Stimulated activated naive CD4-positive, alpha-beta T cell (primary cell): ENCODE results near the gene TRPV4.

ENCODE experiments used
- DNase-seq, 6 experiments: peaks; one replicate each; lab custom pipeline; 2025; lab: John Stamatoyannopoulos, UW

The TRPV4 gene

DNA sequence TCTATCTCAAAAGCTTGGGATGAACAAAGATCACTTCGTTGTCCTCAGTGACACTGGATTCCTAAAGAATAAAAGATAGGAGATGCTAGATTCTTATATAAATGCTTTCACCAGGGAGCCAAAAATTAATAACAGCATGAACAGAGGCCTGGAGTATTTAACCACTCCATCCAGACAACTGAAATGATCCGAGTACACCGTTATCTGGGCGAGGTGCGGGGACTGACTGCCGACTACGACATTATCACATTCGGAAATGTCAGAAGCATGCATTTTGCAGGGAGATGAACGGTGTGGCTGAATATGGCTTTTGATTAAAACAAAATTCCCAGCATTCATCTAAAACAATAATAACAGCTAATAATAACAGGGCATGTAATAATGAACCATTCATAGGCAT is 56.6 kb downstream of the TRPV4 start:
- no peak for DNase-seq

DNA sequence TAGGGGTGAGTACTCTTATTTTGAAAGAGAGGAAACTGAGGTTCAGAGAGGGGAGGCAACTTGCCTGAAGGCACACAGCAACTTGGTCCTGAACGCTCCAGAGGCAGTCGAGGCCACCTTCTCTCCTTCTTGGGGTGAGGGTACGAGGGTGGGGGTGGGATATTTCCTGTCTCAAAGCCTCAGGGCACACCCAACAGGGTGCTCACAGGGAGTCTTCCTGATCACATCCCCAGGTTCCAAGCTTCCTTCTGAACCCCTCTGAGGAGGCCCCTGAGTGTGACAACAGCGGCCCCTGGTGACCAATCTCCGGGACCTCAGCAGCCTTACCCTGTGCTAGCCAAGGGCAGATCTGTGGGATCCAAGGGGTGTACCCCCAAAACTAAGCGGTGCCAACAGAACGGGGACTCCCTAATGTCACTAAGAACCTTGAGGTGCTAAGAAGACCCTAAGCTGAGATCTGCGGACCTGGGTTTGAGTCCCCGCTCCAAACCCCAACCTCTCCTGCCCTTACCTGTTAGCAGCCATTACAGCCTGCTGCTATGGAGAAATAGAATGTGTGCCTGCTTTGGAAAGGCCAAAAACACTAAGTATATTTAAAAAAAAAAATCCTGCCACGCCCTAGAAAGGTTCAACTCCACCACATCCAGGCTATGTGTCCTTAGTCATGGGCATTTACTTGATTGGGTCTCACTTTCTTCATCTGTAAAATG is 57.9 kb downstream of the TRPV4 start:
- peak; percentile 21 to 64 (median 52) for DNase-seq

DNA sequence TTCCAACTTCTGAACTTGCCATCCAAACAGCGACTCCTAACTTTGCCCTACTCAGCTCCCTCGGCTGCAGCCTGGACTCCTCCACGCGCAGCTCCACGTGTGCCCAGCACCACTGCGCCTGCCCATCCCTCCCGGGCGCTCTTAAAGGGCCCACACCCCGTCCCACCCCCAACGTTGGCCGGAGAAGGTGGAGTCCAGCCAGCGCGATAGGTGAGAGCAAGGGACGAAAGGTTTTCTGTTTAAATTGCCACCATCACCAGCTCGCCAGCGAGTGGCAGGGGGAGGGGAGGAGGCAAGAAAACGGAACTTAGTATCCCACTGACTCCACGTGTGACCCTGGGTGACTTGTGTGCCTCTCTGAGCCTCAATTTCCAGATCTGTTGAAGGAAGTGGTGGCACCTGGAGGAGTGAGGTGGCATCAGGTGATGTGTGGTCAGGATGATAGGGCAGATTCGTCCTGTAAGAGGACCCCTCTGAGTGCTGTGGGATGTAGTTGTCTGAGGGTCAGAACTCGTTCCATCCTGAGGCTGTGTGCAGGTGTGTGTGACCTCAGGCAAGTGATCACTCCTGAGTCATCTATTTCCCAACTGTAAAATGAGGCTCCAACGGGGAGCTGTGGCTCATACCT is 59.7 kb downstream of the TRPV4 start:
- no peak for DNase-seq

DNA sequence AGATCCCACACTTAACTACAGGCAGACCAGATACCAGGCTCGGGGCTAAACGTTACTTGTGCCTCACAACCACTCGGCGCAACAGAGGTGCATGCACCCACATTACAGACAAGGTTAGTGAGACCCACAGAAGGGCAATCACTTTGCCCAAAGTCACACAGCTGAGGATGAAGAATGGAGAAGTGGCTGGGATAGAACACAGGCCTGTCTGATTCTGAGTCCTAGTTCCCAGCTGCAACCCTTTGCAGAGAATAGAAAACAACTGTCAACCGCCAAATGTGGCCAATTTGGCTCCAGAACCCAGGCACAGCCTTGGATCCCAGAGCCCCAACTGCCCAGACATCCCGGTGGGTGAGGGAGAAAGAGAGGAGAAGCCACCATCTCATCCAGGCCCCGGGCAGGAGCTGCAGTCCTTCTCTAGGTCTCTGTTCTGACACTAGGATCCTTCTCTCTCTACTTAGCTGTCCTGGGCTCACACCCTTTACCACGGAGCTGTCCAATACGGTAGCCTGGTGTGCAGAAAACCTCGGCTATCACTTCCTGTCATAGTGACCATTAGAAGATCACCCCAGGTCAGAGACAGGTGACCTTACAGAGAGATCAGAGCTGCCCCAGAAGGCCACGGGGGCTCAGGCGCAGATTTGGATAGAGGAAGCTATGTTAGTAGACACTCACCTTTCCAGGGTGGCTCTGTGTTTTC is 60.4 kb downstream of the TRPV4 start:
- no peak for DNase-seq

DNA sequence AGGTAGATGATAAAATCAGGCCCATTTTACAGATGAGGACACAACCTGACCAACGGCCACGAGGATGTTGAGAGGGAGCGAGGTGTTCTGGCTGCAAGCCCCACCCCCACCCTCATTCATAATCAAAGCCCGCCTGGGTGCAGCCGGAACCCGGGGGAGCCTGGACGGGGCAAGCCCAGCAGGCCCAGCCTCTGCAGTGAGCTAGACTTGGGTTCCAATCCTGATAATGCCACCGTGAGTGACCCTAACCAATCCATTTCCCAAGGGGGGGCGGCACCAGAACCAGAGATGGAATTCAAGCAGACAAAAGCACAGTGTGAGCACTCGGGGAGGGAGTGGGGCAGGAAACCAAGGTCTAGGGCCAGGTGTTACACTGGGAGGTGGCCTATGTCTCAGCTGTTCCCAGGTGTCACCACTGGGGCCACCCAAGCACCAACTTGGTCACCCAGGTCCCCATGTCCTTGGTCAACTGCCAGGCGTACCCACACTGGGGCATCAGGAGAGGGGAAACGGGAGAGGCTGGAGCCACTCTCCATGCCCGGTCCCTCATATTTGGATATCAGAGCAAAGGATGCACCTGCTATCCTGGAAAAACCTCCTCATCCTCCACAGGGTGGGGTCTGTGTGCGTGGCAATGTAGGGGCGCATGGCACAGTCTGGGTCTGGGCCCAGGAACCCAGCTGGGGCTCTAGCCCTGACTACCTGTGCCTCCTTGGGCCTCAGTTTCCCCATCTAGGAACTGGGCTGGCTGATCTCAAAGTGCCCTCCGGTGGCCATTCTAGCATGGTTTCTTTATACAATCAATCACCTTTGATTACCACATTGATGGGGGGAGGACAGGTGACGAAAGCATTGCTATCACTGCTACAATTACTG is 61.2 kb downstream of the TRPV4 start:
- DNase-seq = no peak

DNA sequence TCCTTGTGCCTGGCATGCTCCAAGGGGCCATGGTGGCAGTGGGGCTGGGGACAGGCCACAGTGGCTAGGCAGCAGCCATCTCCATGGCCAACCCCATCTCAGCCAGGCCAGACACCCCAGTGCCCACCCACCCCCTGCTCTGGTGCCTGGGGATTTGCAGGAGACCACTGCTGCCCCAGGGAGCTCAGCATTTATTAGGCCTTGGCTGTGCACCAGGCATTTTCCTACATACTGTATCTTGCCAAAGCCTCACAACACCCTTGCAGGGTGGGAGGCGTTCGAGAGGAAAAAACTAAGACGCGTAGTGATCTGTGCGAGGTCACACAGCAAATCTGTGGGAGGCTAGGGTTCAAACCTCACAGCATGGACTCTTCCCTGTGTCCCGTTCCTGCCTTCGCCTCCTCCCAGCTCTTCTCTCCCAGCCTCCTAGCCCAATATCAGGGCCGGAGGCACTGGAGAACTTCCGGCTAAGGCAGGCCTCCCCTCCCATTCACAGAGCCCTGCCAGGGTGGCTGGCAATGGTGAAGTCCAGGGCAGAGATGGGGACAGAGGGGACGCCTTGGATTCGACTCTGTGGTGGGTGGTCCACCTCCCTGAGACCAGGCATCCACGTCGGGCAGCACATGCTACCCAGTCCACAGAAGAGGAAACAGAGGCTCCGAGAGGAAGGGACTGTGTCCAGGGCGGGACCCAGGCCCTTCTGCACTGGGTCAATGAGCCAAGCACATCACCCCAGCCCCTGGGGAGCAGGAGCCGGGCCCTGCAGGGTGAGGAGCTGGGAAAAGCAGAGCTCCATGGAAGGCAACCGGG is 62.1 kb downstream of the TRPV4 start:
- DNase-seq = no peak

DNA sequence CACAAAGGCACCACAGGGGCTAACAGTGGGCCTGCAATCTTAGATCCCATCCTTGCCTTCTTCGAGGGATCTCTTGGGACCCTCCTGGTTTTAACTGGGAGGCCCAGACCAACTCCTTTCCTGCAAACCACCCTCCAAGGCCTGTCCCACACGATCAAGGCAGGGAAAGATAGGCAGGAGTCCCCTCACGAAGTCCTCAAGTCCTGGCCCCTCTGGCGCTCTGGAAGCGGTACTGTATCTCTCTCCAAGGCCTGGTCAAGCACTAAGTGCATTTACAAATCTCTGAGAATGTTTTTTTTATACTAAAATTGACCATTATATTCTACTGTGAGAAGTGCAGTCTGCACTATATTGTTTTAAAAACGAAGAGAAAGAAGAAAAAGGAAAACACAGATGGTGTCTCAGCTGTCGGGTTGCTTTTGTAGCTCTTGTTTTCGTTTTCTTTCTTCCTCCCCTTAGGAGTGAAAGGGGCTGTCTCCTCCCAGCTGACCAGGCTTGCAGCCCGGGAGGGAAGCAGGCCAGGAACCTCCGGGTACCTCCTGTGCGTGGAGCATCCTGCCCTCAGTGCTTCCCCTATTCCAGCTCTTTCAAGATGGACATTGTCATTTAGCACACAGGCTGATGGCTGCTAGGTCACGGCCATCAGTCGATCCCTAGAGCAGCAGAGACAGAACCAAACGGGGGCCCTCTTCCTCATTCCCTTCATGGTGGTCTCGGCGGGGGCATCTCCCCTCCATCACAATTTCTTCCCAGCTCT is 62.9 kb downstream of the TRPV4 start:
- DNase-seq = no peak

DNA sequence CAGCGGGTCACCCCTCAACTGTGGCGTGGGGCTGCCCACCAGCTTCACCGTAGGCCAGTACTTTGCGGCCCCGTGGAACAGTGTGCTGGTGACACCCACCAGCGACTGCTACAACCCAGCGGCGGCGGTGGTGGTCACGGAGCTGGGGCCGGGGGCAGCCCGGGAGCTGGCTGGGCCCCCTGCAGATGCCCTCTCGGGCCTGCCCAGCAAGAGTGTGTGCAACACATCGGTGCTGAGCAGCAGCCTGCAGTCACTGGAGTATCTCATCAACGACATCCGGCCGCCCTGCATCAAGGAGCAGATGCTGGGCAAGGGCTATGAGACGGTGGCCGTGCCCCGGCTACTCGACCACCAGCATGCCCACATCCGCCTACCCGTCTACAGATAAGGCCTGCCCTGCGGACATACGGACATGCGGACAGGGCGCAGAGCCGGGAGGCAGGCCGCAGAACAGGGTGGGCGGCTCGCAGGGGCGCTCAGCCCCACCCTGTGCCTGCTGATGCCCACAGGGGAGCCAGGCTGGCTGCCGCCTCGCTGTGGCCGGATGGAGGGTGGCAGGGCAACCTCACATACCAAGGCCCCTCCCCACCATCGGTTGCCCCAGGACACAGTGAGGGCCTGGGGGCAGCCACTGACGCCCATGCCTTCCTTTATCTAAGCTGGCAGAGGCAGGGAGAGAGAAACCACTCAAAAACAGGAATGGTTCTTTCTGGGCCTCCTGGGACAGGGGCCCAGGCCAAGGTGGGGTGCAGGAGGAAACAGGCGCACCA is 64.1 kb downstream of the TRPV4 start:
- DNase-seq = no peak

DNA sequence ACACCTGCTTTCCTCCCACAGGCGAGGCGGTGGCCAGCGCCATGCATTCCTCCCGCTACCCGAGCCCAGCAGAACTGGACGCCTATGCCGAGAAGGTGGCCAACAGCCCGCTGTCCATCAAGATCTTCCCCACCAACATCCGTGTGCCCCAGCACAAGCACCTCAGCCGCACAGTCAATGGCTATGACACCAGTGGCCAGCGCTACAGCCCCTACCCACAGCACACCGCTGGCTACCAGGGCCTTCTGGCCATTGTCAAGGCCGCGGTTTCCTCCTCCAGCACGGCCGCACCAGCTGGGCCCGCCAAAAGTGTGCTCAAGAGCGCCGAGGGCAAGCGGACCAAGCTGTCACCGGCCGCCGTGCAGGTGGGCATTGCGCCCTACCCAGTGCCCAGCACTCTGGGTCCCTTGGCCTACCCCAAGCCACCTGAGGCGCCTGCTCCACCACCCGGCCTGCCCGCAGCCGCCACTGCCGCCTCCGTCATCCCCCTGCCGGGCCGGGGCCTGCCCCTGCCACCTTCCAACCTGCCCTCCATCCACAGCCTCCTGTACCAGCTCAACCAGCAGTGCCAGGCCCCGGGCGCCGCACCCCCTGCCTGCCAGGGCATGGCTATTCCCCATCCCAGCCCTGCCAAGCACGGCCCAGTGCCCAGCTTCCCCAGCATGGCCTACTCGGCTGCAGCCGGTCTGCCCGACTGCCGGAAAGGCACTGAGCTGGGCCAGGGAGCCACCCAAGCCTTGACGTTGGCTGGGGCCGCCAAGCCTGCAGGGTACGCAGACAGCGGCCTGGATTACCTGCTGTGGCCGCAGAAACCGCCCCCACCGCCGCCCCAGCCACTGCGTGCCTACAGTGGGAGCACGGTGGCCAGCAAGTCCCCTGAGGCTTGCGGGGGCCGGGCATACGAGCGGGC is 65.0 kb downstream of the TRPV4 start:
- DNase-seq = no peak

DNA sequence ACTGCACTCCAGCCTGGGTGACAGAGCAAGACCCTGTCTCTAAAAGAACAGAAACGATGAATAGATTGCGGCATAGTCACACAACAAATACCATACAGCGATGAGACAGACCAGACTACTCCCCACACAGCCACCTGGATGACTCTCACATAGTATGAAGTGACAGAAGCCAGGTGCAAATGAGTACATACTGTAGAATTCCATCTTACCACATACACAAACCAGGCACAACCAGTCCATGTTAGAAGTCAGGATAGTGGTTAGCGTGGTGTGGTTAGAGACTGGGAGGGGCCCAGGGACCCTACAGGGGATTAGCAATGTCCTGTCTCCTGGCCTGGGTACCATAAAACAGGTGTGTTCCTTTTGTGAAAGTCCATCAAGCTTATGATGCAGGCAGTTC is 65.7 kb downstream of the TRPV4 start:
- no peak for DNase-seq

DNA sequence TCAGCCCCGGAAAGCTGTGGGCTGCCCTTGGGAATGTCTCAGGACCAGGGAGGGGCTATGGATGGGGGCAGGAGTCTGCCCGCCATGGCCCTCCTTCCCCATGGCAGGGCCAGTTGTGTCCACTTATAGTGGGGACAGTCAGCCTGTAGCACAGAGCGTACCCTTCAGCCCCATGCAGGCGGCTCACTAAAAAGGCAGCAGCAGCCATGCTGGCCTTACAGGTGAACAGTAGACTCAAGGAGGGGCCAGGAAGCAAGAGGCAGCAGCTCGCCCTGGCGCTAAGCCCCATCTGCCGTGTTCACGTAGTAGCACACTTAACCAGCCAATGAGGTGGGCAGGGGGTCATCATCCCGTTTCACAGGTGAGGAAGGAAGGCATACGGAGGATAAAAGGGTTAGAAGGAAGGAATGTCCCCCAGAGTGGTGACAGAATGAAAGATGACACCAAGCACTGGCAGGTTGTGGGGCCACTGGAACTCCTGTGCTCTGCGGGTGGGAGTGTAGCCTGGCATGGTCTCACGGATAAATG is 66.9 kb downstream of the TRPV4 start:
- DNase-seq = no peak

DNA sequence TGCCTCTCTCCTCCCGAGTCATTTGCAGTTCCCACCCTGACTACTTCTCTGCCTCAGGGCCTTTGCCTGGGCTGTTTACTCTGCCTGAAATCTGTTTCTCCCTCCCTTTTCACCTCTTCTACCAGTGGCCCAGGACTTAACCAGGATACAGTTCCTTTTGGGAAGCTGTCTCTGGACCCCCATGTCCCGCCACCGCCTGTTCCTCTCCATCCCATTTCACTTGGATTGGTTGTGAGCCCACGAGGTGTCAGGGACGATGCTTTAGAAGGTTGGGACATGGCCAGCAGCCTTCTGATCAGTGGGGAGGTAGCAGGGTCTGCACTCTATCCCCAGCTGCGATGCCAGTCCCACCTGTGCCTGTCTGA is 67.8 kb downstream of the TRPV4 start:
- DNase-seq = no peak

DNA sequence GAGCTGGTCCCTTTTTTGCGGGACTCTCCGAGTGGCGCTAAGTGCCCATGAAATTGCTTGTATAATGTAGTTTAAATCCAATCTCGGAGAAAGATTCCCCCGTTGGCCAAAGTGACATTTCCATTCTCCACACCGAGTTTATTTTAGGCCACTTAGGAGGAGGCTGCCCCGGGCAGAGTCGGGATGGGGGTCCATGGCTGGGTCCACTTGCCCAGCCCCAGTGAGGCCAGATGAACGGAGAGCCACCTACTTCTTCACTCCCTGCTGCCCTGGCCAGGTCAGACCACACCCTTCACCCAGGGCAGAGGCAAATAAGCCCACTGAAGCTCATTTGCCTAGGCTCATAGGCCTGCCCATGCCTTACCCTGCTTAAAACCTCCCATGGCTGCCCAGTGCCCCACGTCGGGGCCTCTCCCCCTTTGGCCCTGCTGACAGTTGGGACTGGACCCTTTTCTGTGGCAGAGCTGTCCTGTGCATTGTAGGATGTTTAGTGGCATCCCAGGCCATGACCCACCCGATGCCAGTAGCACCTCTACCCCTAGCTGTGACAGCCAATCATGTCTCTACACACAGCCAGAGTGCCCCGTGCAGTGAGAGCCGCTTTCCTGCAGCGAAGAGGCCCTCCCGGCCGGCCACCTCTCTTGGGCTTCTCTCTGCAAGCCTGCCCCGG is 68.3 kb downstream of the TRPV4 start:
- DNase-seq = no peak

DNA sequence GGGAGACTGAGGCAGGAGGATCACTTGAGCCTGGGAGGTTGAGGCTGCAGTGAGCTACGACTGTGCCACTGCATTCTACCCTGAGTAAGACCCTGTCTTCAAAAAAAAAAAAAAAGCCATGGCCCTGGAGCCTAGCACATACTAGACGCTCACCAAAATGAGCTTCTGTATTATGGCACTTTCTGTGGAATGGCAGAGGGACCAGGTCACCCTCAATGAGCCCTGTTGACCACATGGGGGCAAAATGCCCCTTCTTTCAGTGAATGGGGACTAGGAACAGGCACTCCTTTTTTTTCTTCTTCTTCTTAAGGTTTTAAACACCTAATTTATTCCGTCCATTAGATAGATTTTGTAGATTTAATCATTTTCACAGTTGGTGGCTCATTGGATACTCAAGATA is 69.1 kb downstream of the TRPV4 start:
- DNase-seq = no peak

DNA sequence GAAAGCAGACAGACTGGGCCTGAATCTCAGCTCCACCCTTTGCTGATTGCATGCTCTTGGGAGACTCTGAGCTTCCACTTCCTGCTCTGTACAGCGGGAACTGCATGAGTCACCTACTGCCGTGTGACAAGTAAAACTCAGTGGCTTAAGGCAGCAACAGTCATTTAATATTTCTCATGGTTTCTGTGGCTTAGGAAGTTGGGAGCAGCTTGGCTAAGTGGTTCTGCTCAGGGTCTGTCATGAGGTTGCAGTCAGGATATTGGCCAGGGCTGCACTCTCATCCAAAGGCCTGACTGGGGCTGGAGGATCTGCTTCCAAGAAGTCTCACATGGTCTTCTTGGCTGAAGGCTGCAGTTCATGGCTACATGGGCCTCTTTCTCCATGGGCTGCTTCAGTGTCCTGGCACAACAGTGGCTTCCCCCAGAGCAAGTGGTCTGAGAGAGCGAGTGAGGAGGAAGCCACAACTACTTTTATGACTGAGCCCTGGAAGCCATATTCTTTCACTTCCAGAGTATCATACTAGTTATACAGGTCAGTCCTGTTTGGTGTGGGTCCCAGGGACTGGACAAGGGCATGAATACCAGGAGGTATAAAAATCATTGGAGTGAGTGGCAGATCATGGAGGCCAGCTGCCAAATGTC is 69.9 kb downstream of the TRPV4 start:
- DNase-seq = no peak

DNA sequence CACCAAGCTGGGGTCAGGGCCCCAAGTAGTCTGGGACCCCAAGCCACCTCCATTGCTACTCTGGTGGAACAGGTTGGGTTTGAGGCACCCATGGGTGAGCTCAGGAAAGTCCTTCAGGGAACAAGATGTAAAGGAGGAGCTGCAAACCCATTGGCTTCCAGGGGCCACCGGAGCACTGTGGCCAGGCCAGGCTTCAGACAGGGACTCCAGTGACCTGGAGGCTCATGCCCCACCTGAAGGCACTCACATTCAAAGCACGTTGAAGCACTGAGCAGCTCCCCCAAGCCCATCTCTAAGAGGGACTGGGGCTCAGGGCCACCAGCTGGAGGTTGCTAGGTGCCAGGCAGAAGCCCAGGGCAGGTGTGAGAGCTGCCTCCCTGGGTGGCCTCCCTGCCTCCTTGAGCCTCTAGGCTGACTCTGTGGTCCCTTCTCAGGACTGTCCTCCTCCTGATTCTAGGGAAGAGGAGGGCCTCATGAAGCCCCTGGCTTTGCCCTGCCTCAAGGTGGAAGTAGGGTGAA is 70.5 kb downstream of the TRPV4 start:
- DNase-seq = no peak

DNA sequence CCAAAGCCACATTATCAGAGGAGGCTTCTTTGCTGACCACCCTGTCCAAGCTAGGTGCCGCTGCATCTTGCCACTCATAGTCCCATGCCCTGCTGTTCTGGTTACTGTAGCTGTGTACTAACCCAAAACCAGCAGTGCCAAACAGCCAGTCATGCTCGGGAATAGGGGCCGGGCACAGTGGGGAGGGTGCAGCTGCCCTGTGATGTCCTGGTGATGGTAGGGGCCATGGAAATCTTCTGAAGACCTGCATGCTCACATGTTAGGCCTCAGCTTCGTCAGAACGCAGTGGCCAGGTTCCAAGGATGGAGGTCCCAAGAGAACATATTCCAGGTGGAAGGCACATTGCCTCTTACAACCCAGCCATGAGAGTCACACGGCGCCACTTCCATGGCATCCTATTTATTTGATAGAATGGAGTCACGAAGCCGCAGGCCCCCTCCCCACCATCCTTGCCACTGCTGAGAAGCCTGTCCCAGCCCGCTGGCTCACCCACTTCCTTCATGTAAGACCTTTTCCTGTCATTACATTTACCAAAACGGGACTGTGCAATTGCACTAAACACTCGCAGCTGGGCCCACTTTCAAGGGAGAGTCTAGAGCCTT is 71.0 kb downstream of the TRPV4 start:
- DNase-seq = no peak
